SU-DHL-6 (cell line): ENCODE measurements around the gene PRIMPOL.

ENCODE experiments used
- H2AFZ ChIP-seq: fragments of 200-600 bp; sonication (generic); 2 replicates; pipeline ENCODE4 v1.6.1; 2014; ENCODE audit warnings: low read depth, mild to moderate bottlenecking, moderate library complexity, mixed read lengths, antibody characterized with exemption, low read length; ENCODE audit not compliant: severe bottlenecking
- H3F3A ChIP-seq: fragments of 200-600 bp; shearing (Covaris generic); 2 replicates; pipeline ENCODE4 v1.6.0; 2016; ENCODE audit warnings: antibody characterized with exemption, mild to moderate bottlenecking; ENCODE audit not compliant: insufficient read depth
- H3K27ac ChIP-seq: fragments of 200-600 bp; sonication (generic); 2 replicates; pipeline ENCODE4 v1.5.1; 2016; ENCODE audit warnings: low read depth, mild to moderate bottlenecking, low read length, moderate library complexity, mixed read lengths
- H3K27me3 ChIP-seq: fragments of 200-600 bp; sonication (generic), shearing (Covaris generic); 2 replicates; pipeline ENCODE4 v1.6.0; 2014; ENCODE audit warnings: mild to moderate bottlenecking, low read length
- H3K36me3 ChIP-seq: fragments of 200-600 bp; sonication (generic); 2 replicates; pipeline ENCODE4 v1.6.1; 2014; ENCODE audit warnings: mild to moderate bottlenecking, low read length, mixed read lengths
- H3K4me2 ChIP-seq: fragments of 300-600, 200-600 bp; shearing (Covaris generic), sonication (generic); 2 replicates; pipeline ENCODE4 v1.6.0; 2014; ENCODE audit warnings: low read length, low read depth, mild to moderate bottlenecking; ENCODE audit not compliant: poor library complexity, severe bottlenecking
- H3K4me3 ChIP-seq: fragments of 200-600 bp; sonication (generic); 2 replicates; pipeline ENCODE4 v1.5.1; 2014; ENCODE audit warnings: antibody characterized with exemption, low read length, mild to moderate bottlenecking, mixed read lengths; ENCODE audit not compliant: insufficient read depth, poor library complexity, severe bottlenecking
- H3K79me2 ChIP-seq: fragments of 200-600 bp; sonication (generic); 2 replicates; pipeline ENCODE4 v1.6.1; 2014; ENCODE audit warnings: mild to moderate bottlenecking, low read length, moderate library complexity; ENCODE audit not compliant: insufficient read depth
- H3K9ac ChIP-seq: fragments of 200-600 bp; sonication (generic); 2 replicates; pipeline ENCODE4 v1.7.0; 2014; ENCODE audit warnings: mild to moderate bottlenecking, low read length
- H3K9me2 ChIP-seq: fragments of 200-600 bp; sonication (generic); replicated peaks from 2 replicates; pipeline ENCODE4 v1.6.1; 2014; ENCODE audit warnings: low read length; ENCODE audit not compliant: insufficient read depth
- H3K9me3 ChIP-seq: fragments of 200-600 bp; sonication (generic); 2 replicates; pipeline ENCODE4 v1.6.1; 2014; ENCODE audit warnings: low read length, mixed read lengths; ENCODE audit not compliant: insufficient read depth
- H4K20me1 ChIP-seq: fragments of 200-600 bp; sonication (generic); 2 replicates; pipeline ENCODE4 v1.6.1; 2014; ENCODE audit warnings: low read depth, mild to moderate bottlenecking, antibody characterized with exemption, low read length, moderate library complexity, mixed read lengths
- CTCF ChIP-seq: fragments of 200-600 bp; sonication (generic); IDR thresholded peaks from one replicate; pipeline ENCODE4 v1.5.1; 2017; ENCODE audit warnings: antibody characterized with exemption, mild to moderate bottlenecking, low read length, moderate library complexity; ENCODE audit not compliant: insufficient read depth, poor library complexity, severe bottlenecking
- EZH2phosphoT487 ChIP-seq: fragments of 200-600 bp; sonication (generic), shearing (Covaris generic); conservative IDR thresholded peaks from 2 replicates; pipeline ENCODE4 v1.6.1; 2018; ENCODE audit warnings: mild to moderate bottlenecking, antibody characterized with exemption, low read length, moderate library complexity, mixed read lengths

PRIMPOL gene

GRCh38 chr4:184706453-184706852, 56.9 kb downstream of the PRIMPOL start:
- Histone ChIP-seq H3K36me3 (peaks cover 60% of the 10 kb centered on the region), H2AFZ (no peak overlapping the region), H4K20me1 (no peaks in the 10 kb centered on the region), H3K4me3 (no peak overlapping the region), H3K4me2 (no peak overlapping the region), H3K9me2 (no peaks in the 10 kb centered on the region), H3K27me3 (no peaks in the 10 kb centered on the region), H3F3A (no peaks in the 10 kb centered on the region), H3K9me3 (no peaks in the 10 kb centered on the region), H3K27ac (no peak overlapping the region), H3K79me2 (peaks cover 8% of the 10 kb centered on the region; the same call in 1 of the 2 replicates), H3K9ac (no peak overlapping the region)
- no peak for TF ChIP-seq CTCF
- TF ChIP-seq EZH2phosphoT487: no peak

GRCh38 chr4:184712322-184712721, 62.8 kb downstream of the PRIMPOL start:
- Histone ChIP-seq H3K9me3 (no peaks in the 10 kb centered on the region), H3K36me3 (peaks cover 64% of the 10 kb centered on the region), H3K9me2 (no peaks in the 10 kb centered on the region), H3K79me2 (peaks cover 14% of the 10 kb centered on the region; the same call in 1 of the 2 replicates), H3F3A (peaks cover 3% of the 10 kb centered on the region), H2AFZ (no peak overlapping the region), H3K4me2 (no peak overlapping the region), H3K27me3 (no peaks in the 10 kb centered on the region), H3K4me3 (no peak overlapping the region), H3K9ac (no peak overlapping the region), H4K20me1 (no peaks in the 10 kb centered on the region), H3K27ac (no peak overlapping the region)
- TF ChIP-seq CTCF (no peak), EZH2phosphoT487 (no peak)

GRCh38 chr4:184713887-184714286, 64.3 kb downstream of the PRIMPOL start:
- Histone ChIP-seq H3K27ac (no peak overlapping the region), H3K9me2 (no peaks in the 10 kb centered on the region), H3F3A (peaks cover 3% of the 10 kb centered on the region), H3K4me3 (no peak overlapping the region), H3K9me3 (no peaks in the 10 kb centered on the region), H3K27me3 (no peaks in the 10 kb centered on the region), H2AFZ (no peak overlapping the region), H3K36me3 (peaks cover 64% of the 10 kb centered on the region), H3K9ac (no peak overlapping the region), H3K79me2 (peaks cover 25% of the 10 kb centered on the region; the same call in 1 of the 2 replicates), H4K20me1 (no peaks in the 10 kb centered on the region; the same call in 1 of the 2 replicates), H3K4me2 (no peak overlapping the region)
- TF ChIP-seq EZH2phosphoT487: no peak
- TF ChIP-seq CTCF: no peak
